Neural progenitor cell (in vitro differentiated cells): ENCODE results near the gene D2HGDH. TPM values are rescaled to one million over a fixed set of nuclear protein-coding genes. Genes with fewer than 3 reads are reported as not detected.

ENCODE experiments used
- DNase-seq: peaks from one replicate; pipeline ENCODE4 v3.0.0-alpha.2; 2016; ENCODE audit warnings: low spot score
- H2AFZ ChIP-seq: fragments of 200-600 bp; sonication (generic); replicated peaks from 2 replicates; pipeline ENCODE4 v1.6.1; 2016; ENCODE audit warnings: antibody characterized with exemption
- H3F3A ChIP-seq: fragments of 200-600 bp; sonication (generic); 2 replicates; pipeline ENCODE4 v1.6.1; 2016; ENCODE audit warnings: antibody characterized with exemption, low read depth
- H3K27ac ChIP-seq: fragments of 200-600 bp; sonication (generic); 2 replicates; pipeline ENCODE4 v1.5.1; 2016; ENCODE audit warnings: mild to moderate bottlenecking
- H3K27me3 ChIP-seq: fragments of 200-600 bp; sonication (generic); 2 replicates; pipeline ENCODE4 v1.6.1; 2016; ENCODE audit warnings: mild to moderate bottlenecking, moderate library complexity
- H3K36me3 ChIP-seq: fragments of 200-600 bp; sonication (generic); 2 replicates; pipeline ENCODE4 v1.5.1; 2016
- H3K4me1 ChIP-seq: fragments of 200-600 bp; sonication (generic); 2 replicates; pipeline ENCODE4 v1.6.1; 2016; ENCODE audit warnings: mixed run types
- H3K4me2 ChIP-seq: fragments of 200-600 bp; sonication (generic); 2 replicates; pipeline ENCODE4 v1.6.1; 2016
- H3K4me3 ChIP-seq: fragments of 200-600 bp; sonication (generic); 2 replicates; pipeline ENCODE4 v1.5.1; 2016
- H3K79me2 ChIP-seq: fragments of 200-600 bp; sonication (generic); 2 replicates; pipeline ENCODE4 v1.6.1; 2016; ENCODE audit warnings: low read depth
- H3K9ac ChIP-seq: fragments of 200-600 bp; sonication (generic); 2 replicates; pipeline ENCODE4 v1.6.1; 2016
- H3K9me3 ChIP-seq: fragments of 200-600 bp; sonication (generic); 2 replicates; pipeline ENCODE4 v1.5.1; 2016; ENCODE audit warnings: low read depth
- H4K20me1 ChIP-seq: fragments of 200-600 bp; sonication (generic); 2 replicates; pipeline ENCODE4 v1.6.1; 2016; ENCODE audit warnings: low read depth
- H3K27ac Mint-ChIP-seq: 3 replicates; pipeline ENCODE4 v1.8.0; 2021; ENCODE audit warnings: mixed read lengths
- H3K27me3 Mint-ChIP-seq: 2 replicates; pipeline ENCODE4 v1.8.0; 2022; ENCODE audit warnings: low read depth, mild to moderate bottlenecking, inconsistent platforms, moderate library complexity, mixed read lengths; ENCODE audit not compliant: insufficient read depth
- H3K36me3 Mint-ChIP-seq: 3 replicates; pipeline ENCODE4 v1.8.0; 2021; ENCODE audit warnings: mixed read lengths
- H3K4me1 Mint-ChIP-seq: 3 replicates; pipeline ENCODE4 v1.8.0; 2021; ENCODE audit warnings: mixed read lengths
- H3K4me3 Mint-ChIP-seq: 3 replicates; pipeline ENCODE4 v1.8.0; 2021; ENCODE audit warnings: mild to moderate bottlenecking, moderate library complexity, mixed read lengths
- H3K9me3 Mint-ChIP-seq: 3 replicates; pipeline ENCODE4 v1.8.0; 2020; ENCODE audit warnings: mixed read lengths
- CTCF ChIP-seq: fragments of 200-600 bp; sonication (generic); IDR thresholded peaks from 2 replicates; pipeline ENCODE4 v1.5.1; 2017; ENCODE audit warnings: antibody characterized with exemption, mild to moderate bottlenecking
- EZH2 ChIP-seq: fragments of 200-600 bp; sonication (generic); IDR thresholded peaks from 2 replicates; pipeline ENCODE4 v1.6.1; 2017; ENCODE audit warnings: antibody characterized with exemption, mild to moderate bottlenecking, moderate library complexity
- EZH2phosphoT487 ChIP-seq: fragments of 200-600 bp; sonication (generic); IDR thresholded peaks from 2 replicates; pipeline ENCODE4 v1.6.1; 2017; ENCODE audit warnings: antibody characterized with exemption
- total RNA-seq: library from RNA; depleted of rRNA; stranded (reverse); fragments of >200 nt; gene quantifications from 2 replicates; pipeline ENCODE4 v1.2.3, GENCODE V29; 2015; ENCODE audit warnings: low replicate concordance

Gene D2HGDH
- total RNA-seq, 1 donor from 2014 or later: 3.5 TPM

GRCh38 chr2:241724975-241725870, 9.2 kb upstream of the D2HGDH start:
- H3K36me3 Mint-ChIP-seq: peaks cover 44% of the 10 kb centered on the region
- H3K4me1 Mint-ChIP-seq: no peaks in the 10 kb centered on the region
- Histone ChIP-seq H4K20me1 (no peaks in the 10 kb centered on the region), H3K4me2 (no peak overlapping the region), H3K27ac (no peak overlapping the region), H3K9ac (no peak overlapping the region), H3K27me3 (no peaks in the 10 kb centered on the region), H3K36me3 (peaks cover 10% of the 10 kb centered on the region), H2AFZ (no peak overlapping the region), H3K9me3 (peaks cover 5% of the 10 kb centered on the region), H3K4me3 (no peak overlapping the region), H3K4me1 (no peaks in the 10 kb centered on the region), H3K79me2 (no peaks in the 10 kb centered on the region), H3F3A (no peaks in the 10 kb centered on the region)
- H3K4me3 Mint-ChIP-seq: no peak overlapping the region
- H3K27me3 Mint-ChIP-seq: no peaks in the 10 kb centered on the region
- no peak overlapping the region for H3K27ac Mint-ChIP-seq
- H3K9me3 Mint-ChIP-seq: peaks cover 19% of the 10 kb centered on the region
- DNase-seq: no peak
- no peak for TF ChIP-seq EZH2
- no peak for TF ChIP-seq EZH2phosphoT487
- TF ChIP-seq CTCF: no peak

GRCh38 chr2:241726459-241726858, 8.0 kb upstream of the D2HGDH start:
- H3K27ac ChIP-seq: no peak overlapping the region
- Mint-ChIP-seq H3K4me3 (no peak overlapping the region), H3K27ac (no peak overlapping the region), H3K9me3 (peaks cover 15% of the 10 kb centered on the region), H3K27me3 (no peaks in the 10 kb centered on the region), H3K36me3 (peaks cover 35% of the 10 kb centered on the region), H3K4me1 (no peaks in the 10 kb centered on the region)
- no peak for DNase-seq
- H3K79me2 ChIP-seq: no peaks in the 10 kb centered on the region
- H3K9me3 ChIP-seq: peaks cover 5% of the 10 kb centered on the region
- no peak for TF ChIP-seq CTCF
- no peak for TF ChIP-seq EZH2phosphoT487
- TF ChIP-seq EZH2: no peak
- no peaks in the 10 kb centered on the region for H3K27me3 ChIP-seq
- no peak overlapping the region for H3K4me2 ChIP-seq
- H3K4me3 ChIP-seq: no peak overlapping the region
- H3K36me3 ChIP-seq: peaks cover 10% of the 10 kb centered on the region
- no peak overlapping the region for H3K9ac ChIP-seq
- no peaks in the 10 kb centered on the region for H4K20me1 ChIP-seq
- no peaks in the 10 kb centered on the region for H3F3A ChIP-seq
- H2AFZ ChIP-seq: no peak overlapping the region
- H3K4me1 ChIP-seq: no peaks in the 10 kb centered on the region

GRCh38 chr2:241728000-241728399, 6.4 kb upstream of the D2HGDH start:
- Histone ChIP-seq H3K27me3 (no peaks in the 10 kb centered on the region), H3K4me2 (no peak overlapping the region), H3K4me3 (no peak overlapping the region), H3F3A (no peaks in the 10 kb centered on the region), H3K9ac (no peak overlapping the region), H3K9me3 (no peaks in the 10 kb centered on the region), H3K27ac (no peak overlapping the region), H3K36me3 (peaks cover 2% of the 10 kb centered on the region), H4K20me1 (no peaks in the 10 kb centered on the region), H3K4me1 (no peaks in the 10 kb centered on the region), H2AFZ (no peak overlapping the region), H3K79me2 (no peaks in the 10 kb centered on the region)
- H3K4me3 Mint-ChIP-seq: no peak overlapping the region
- H3K36me3 Mint-ChIP-seq: peaks cover 22% of the 10 kb centered on the region
- TF ChIP-seq EZH2phosphoT487 (no peak), EZH2 (no peak), CTCF (no peak)
- H3K4me1 Mint-ChIP-seq: peaks cover 3% of the 10 kb centered on the region
- no peak for DNase-seq
- no peak overlapping the region for H3K27ac Mint-ChIP-seq
- H3K9me3 Mint-ChIP-seq: peaks cover 7% of the 10 kb centered on the region
- no peaks in the 10 kb centered on the region for H3K27me3 Mint-ChIP-seq
